GM12892 (cell line): ENCODE measurements around the gene FEV.

ENCODE experiments used
- POLR2A ChIP-seq: IDR thresholded peaks from 2 replicates; pipeline ENCODE4 v1.6.1; 2011; ENCODE audit warnings: low read depth, low read length, control low read depth
- POLR2AphosphoS5 ChIP-seq: IDR thresholded peaks from 2 replicates; pipeline ENCODE4 v1.6.1; 2011; ENCODE audit warnings: low read depth, low read length, control low read depth
- TAF1 ChIP-seq: IDR thresholded peaks from 2 replicates; pipeline ENCODE4 v1.6.1; 2011; ENCODE audit warnings: low read depth, mild to moderate bottlenecking, control low read depth, low read length, borderline replicate concordance

GRCh38 chr2:218984239-218985020, 554 bp downstream of the FEV start:
- no peak for TF ChIP-seq POLR2AphosphoS5
- TF ChIP-seq POLR2A, result no peak
- no peak for TF ChIP-seq TAF1
